KMS-11 (cell line): ENCODE measurements around the gene PHGDH.

Experiments
- H2AFZ ChIP-seq: fragments of 200-600 bp; sonication (generic); 2 replicates; pipeline ENCODE4 v1.6.1; 2016; ENCODE audit warnings: antibody characterized with exemption, mixed run types, low read depth
- H3K27ac ChIP-seq: fragments of 200-600 bp; sonication (generic); 2 replicates; pipeline ENCODE4 v1.6.1; 2016; ENCODE audit warnings: mild to moderate bottlenecking, mixed run types
- H3K27me3 ChIP-seq: fragments of 200-600 bp; sonication (generic); 2 replicates; pipeline ENCODE4 v1.6.1; 2017; ENCODE audit warnings: mild to moderate bottlenecking, low read depth, mixed run types, moderate library complexity; ENCODE audit not compliant: insufficient read depth
- H3K36me3 ChIP-seq: fragments of 200-600 bp; sonication (generic); 2 replicates; pipeline ENCODE4 v1.6.1; 2017; ENCODE audit warnings: mild to moderate bottlenecking, mixed run types; ENCODE audit not compliant: insufficient read depth
- H3K4me1 ChIP-seq: fragments of 200-600 bp; sonication (generic); 2 replicates; pipeline ENCODE4 v1.6.1; 2016; ENCODE audit warnings: mild to moderate bottlenecking, low read depth, mixed run types; ENCODE audit not compliant: poor library complexity, severe bottlenecking
- H3K4me2 ChIP-seq: fragments of 200-600 bp; sonication (generic); 2 replicates; pipeline ENCODE4 v1.7.0; 2016; ENCODE audit warnings: mild to moderate bottlenecking, mixed run types
- H3K4me3 ChIP-seq: fragments of 200-600 bp; sonication (generic); IDR thresholded peaks from 2 replicates; pipeline ENCODE4 v1.6.1; 2017; ENCODE audit warnings: low read depth, low read length, mixed read lengths; ENCODE audit not compliant: insufficient read depth
- H3K79me2 ChIP-seq: fragments of 200-600 bp; sonication (generic); 2 replicates; pipeline ENCODE4 v1.6.1; 2016; ENCODE audit warnings: low read depth, mixed run types; ENCODE audit not compliant: insufficient read depth
- H3K9ac ChIP-seq: fragments of 200-600 bp; sonication (generic); 2 replicates; pipeline ENCODE4 v1.6.1; 2016; ENCODE audit warnings: mild to moderate bottlenecking, mixed run types
- H4K20me1 ChIP-seq: fragments of 200-600 bp; sonication (generic); 2 replicates; pipeline ENCODE4 v1.6.1; 2016; ENCODE audit warnings: mild to moderate bottlenecking, mixed run types; ENCODE audit not compliant: insufficient read depth
- TF ChIP-seq, protein P1 (sequence below): fragments of 200-600 bp; sonication (generic); conservative IDR thresholded peaks from 2 replicates; pipeline ENCODE4 v1.6.1; 2017; ENCODE audit warnings: low read depth, mild to moderate bottlenecking, antibody characterized with exemption, low read length, moderate library complexity, mixed read lengths

Gene PHGDH

GRCh38 chr1:119767486-119767885 lies 55.8 kb downstream of the PHGDH start:
- Histone ChIP-seq H3K27me3 (no peaks in the 10 kb centered on the region), H3K36me3 (no peaks in the 10 kb centered on the region), H2AFZ (no peak overlapping the region), H3K4me2 (no peak overlapping the region), H3K4me1 (no peaks in the 10 kb centered on the region), H3K79me2 (no peaks in the 10 kb centered on the region), H4K20me1 (no peaks in the 10 kb centered on the region), H3K4me3 (no peak overlapping the region), H3K27ac (no peak overlapping the region), H3K9ac (no peak overlapping the region)
- TF ChIP-seq, protein P1, sequence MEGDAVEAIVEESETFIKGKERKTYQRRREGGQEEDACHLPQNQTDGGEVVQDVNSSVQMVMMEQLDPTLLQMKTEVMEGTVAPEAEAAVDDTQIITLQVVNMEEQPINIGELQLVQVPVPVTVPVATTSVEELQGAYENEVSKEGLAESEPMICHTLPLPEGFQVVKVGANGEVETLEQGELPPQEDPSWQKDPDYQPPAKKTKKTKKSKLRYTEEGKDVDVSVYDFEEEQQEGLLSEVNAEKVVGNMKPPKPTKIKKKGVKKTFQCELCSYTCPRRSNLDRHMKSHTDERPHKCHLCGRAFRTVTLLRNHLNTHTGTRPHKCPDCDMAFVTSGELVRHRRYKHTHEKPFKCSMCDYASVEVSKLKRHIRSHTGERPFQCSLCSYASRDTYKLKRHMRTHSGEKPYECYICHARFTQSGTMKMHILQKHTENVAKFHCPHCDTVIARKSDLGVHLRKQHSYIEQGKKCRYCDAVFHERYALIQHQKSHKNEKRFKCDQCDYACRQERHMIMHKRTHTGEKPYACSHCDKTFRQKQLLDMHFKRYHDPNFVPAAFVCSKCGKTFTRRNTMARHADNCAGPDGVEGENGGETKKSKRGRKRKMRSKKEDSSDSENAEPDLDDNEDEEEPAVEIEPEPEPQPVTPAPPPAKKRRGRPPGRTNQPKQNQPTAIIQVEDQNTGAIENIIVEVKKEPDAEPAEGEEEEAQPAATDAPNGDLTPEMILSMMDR: no peak

DNA sequence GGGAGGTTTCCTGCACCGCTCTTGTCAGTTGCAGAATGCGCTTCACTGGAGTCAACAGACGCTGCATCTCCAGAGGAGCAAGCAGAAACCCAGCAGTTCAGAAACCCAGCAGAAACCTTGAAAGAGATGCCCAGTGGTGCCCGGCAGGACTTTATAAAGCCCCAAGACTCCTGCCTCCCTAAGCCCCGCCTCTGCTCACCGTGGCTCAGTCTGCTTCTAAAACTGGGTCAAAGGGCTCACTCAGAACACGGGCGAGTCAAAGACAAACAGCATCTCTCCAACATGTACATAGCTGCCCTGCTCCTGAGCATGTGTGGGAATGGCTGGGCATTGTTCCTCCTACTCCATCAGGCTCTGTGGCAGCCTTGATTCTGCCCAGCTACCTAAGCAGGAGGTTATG lies 57.0 kb downstream of the PHGDH start, which contains the start of gene HMGCS2:
Gene HMGCS2, minus strand, starts transcription at position 128 of the 400 bp plus-strand sequence. Its CDS starts 61 bp downstream, at position 67.
- H3K36me3 ChIP-seq: no peaks in the 10 kb centered on the region
- no peak within 1 kb of the TSS for H3K27ac ChIP-seq
- no peaks in the 10 kb centered on the region for H3K27me3 ChIP-seq
- TF ChIP-seq, protein P1: no peak
- H3K79me2 ChIP-seq: no peaks in the 10 kb centered on the region
- H3K4me2 ChIP-seq: no peak within 1 kb of the TSS
- H4K20me1 ChIP-seq: no peaks in the 10 kb centered on the region
- no peak within 1 kb of the TSS for H3K9ac ChIP-seq
- no peak within 1 kb of the TSS for H3K4me3 ChIP-seq
- no peaks in the 10 kb centered on the region for H3K4me1 ChIP-seq
- no peak within 1 kb of the TSS for H2AFZ ChIP-seq

DNA sequence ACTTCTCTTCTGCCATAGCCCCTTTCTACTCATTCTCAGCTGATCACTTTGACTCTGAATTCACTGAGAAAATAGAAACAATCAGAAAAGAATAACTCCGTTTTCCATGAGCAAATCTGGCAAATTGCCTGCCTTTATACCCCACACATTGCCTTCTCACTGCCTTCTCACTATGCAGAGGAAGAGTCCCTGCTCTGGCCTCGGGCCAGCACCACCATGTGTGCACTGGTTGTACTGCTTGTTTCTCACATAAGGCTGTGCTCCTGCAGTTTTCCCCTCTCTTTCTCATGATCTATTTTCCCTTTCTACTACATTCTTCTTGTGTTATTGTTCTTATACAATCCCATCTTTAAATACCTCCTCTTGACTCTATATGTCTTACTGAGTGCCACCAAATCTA lies 59.3 kb downstream of the PHGDH start:
- H3K27me3 ChIP-seq: no peaks in the 10 kb centered on the region
- H3K4me3 ChIP-seq: no peak overlapping the region
- H3K9ac ChIP-seq: no peak overlapping the region
- H4K20me1 ChIP-seq: no peaks in the 10 kb centered on the region
- H3K4me2 ChIP-seq: no peak overlapping the region
- no peaks in the 10 kb centered on the region for H3K36me3 ChIP-seq
- H3K27ac ChIP-seq: no peak overlapping the region
- H3K79me2 ChIP-seq: no peaks in the 10 kb centered on the region
- H2AFZ ChIP-seq: no peak overlapping the region
- H3K4me1 ChIP-seq: no peaks in the 10 kb centered on the region
- TF ChIP-seq, protein P1: no peak

DNA sequence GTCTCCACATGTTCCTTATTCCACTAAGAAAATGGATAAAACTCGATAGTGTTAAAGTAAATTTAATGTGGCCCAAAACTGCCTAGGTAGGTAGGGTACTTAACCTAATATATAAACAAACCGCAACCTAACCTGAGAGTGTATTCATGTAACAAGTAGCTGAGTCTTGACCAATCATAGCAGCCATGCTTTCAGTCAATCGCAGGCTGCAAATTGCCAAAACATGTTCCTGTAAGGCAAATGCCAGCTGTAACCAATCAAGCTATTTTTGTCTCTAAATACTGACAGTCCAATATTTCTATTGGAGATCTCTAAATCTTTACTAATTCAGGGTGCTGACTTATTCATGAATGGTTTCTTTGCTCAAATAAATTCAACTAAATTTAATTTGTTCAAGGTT lies 60.0 kb downstream of the PHGDH start:
- H3K27me3 ChIP-seq: no peaks in the 10 kb centered on the region
- no peak overlapping the region for H3K4me3 ChIP-seq
- no peak overlapping the region for H3K27ac ChIP-seq
- H4K20me1 ChIP-seq: no peaks in the 10 kb centered on the region
- H3K4me2 ChIP-seq: no peak overlapping the region
- TF ChIP-seq, protein P1: no peak
- no peak overlapping the region for H2AFZ ChIP-seq
- no peaks in the 10 kb centered on the region for H3K79me2 ChIP-seq
- no peak overlapping the region for H3K9ac ChIP-seq
- no peaks in the 10 kb centered on the region for H3K4me1 ChIP-seq
- no peaks in the 10 kb centered on the region for H3K36me3 ChIP-seq
